Renal cortex interstitium (tissue), 11 donors: ENCODE measurements around the gene SYNGR3. TPM values are rescaled to one million over a fixed set of nuclear protein-coding genes. Genes with fewer than 3 reads are reported as not detected.
A peak's percentile ranks its signal among the peaks of the same experiment; 100 is the strongest.

Experiments
- DNase-seq, 11 donors: peaks; one replicate each; pipeline ENCODE4 v3.0.0-alpha.2; 2013; ENCODE audit warnings: low read depth in 9 of 11, low spot score in 4 of 11; ENCODE audit errors: extremely low read depth in 1 of 11
- polyA plus RNA-seq, 3 donors: library from polyadenylated mRNA; unstranded; fragments of 120-200 nt; gene quantifications; one replicate each; pipeline ENCODE4 v1.2.1, GENCODE V29; 2013; ENCODE audit not compliant: insufficient read length in 3 of 3

SYNGR3 gene
- polyA plus RNA-seq, 3 donors = 1.6 to 2.6 (median 1.9) TPM

- DNase-seq = no peak
Observed at GRCh38 chr16:2019921-2020831, 30.4 kb downstream of the SYNGR3 start.

GRCh38 chr16:2022723-2023091, 32.9 kb downstream of the SYNGR3 start:
- DNase-seq = no peak

GRCh38 chr16:2023092-2024031, 33.6 kb downstream of the SYNGR3 start:
- DNase-seq = peak in 7 of 11 donors; percentile 83 to 90 (median 88)

- no peak for DNase-seq
Observed at GRCh38 chr16:2024032-2024420, 34.3 kb downstream of the SYNGR3 start.

DNA sequence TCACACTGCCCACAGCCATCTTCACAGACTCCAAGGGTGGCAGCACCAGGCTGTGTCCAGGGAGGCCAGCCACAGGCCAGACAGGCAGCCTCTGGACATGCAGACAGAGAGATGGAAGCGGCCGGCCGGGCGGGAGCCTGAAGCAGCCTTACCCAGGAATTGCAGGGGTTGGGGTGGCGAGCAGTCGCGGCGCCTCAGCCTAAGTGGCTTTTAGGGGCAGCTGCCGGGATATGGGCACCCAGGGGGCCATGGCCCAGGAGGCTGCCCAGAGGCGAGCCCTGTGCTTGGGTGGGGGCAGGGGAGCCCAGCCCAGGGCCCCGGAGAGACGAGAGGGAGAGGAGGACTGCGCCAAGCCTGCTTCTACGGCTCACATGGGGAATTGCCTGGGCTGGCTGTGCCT, 35.5 kb downstream of the SYNGR3 start:
- no peak for DNase-seq

DNA sequence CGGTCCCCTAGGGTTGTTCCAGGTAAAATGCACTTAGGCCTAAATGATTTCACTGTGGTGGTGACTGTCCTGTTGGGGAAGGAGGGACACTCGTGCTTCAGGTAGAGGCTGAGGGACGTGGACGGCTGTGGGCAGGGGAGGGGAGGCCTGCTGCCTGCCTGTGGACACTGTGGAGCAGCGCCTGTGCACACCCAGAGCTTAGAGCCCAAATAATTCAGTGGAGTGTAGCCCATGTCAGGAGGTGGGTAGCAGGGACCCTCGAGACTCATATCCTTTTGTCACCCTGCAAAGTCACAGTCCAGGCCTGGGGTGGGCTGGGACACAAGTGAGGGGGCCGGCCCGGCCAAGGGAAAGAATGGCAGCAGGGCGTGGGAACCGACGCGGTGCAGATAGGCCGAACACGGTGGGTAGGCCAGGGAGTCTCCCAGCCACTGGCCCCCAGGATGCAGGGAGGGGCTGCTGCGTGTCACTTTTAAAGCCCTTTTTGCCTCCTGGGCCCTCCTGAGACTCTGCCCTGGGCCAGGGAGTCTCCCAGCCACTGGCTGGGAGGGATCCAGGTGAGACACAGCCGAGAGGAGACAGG, 36.2 kb downstream of the SYNGR3 start:
- no peak for DNase-seq

- no peak for DNase-seq
Observed at GRCh38 chr16:2026461-2027023, 36.8 kb downstream of the SYNGR3 start, which contains the start of gene NHERF2. Gene NHERF2 (plus strand): TSS chr16:2026902. CDS start chr16:2027006, 104 bp downstream.

GRCh38 chr16:2027024-2028010, 37.5 kb downstream of the SYNGR3 start:
- no peak for DNase-seq

DNA sequence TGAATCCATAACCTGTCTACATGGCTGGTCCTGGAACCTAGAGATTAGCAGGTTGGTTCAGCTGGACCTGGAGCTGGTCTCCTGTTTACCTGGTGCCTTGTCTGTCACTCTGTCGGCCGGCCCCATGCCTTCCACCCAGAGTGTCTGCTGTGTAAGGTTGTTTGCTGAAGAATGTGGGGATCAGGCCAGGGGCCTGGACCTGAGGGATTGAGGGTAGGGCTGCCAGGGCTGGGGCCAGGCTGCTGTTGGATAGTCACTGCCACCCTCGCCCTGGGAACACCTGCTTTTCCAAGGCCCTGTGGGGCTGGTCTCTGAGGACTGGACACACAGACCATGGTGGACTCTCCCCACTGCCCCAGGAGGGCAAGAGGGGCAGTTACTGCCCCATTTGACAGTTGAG, 38.4 kb downstream of the SYNGR3 start:
- no peak for DNase-seq

DNA sequence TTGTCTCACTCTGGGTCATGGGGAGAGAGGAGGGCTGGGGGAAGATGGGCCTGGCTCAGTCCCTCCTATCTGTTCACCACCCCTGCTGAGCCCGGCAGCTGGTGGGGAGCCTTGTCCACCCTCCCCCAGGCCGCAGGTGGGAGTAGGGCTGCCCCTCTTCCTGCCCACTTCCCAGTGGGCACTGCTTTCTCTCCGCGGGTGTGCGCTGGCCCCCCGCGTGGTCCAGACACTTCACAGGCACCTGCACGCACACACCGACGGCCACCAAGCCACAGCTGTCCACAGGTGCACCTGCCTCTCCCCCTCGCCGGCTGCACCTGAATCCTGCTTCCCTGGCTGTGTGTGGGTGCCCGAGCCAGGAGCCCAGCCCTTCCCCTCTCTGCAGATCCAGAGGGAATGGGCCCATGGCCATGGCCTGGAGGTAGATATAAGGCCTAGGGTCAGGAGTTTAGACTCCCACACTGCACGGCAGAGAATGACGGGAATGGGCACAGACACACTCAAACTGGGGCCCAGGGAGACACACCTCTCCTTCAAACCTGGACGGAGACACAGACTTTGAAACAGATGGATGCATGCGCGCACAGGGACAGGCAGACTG, 39.0 kb downstream of the SYNGR3 start:
- DNase-seq = no peak

GRCh38 chr16:2029350-2029749, 39.6 kb downstream of the SYNGR3 start:
- DNase-seq = no peak

DNA sequence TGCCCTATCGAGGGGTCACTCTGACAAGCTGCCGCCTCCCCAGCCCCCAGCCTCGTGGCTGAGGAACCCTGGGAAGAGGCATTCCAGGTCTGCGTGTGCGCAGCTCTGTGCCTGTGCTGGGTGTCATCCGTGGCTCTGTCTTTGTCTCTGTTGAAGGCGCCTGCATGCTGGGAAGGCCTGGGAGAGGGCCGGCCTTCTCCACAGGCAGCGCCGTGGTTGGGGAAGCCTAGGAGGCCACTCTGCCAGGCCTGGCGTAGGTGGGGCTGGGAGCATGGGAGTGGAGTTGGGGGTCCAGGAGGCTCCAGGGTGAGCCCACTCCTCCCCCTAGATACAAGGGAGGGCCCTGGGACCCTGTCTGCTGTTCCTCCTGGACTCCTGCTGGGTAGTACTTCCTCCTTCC, 40.3 kb downstream of the SYNGR3 start:
- no peak for DNase-seq

DNA sequence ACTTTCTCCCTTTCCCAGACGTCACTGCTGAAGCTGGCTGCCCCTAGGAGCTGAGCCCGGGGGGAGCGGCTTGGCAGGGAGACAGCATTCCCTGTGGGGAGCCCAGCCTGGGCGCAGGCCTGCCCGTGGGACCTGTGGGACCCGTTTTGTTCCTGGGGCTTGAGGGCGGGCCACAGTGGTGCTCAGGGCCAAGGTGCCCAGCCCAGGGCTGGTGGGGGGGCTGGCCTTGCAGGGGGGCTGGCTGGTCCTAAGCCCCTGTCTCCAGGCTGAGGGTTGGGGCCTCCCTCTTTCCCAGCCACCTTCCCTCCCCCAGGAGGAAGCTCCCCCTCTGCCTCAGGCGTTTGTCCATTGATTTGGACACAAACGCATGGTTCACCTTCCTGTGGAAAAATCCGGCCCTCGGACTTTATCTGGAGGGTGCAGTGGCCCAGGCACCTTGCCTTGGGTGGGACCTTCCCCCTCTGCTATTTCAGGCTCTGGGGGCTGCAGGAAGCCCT, 41.4 kb downstream of the SYNGR3 start:
- no peak for DNase-seq

- DNase-seq = no peak
Observed at GRCh38 chr16:2032285-2033056, 42.7 kb downstream of the SYNGR3 start.

DNA sequence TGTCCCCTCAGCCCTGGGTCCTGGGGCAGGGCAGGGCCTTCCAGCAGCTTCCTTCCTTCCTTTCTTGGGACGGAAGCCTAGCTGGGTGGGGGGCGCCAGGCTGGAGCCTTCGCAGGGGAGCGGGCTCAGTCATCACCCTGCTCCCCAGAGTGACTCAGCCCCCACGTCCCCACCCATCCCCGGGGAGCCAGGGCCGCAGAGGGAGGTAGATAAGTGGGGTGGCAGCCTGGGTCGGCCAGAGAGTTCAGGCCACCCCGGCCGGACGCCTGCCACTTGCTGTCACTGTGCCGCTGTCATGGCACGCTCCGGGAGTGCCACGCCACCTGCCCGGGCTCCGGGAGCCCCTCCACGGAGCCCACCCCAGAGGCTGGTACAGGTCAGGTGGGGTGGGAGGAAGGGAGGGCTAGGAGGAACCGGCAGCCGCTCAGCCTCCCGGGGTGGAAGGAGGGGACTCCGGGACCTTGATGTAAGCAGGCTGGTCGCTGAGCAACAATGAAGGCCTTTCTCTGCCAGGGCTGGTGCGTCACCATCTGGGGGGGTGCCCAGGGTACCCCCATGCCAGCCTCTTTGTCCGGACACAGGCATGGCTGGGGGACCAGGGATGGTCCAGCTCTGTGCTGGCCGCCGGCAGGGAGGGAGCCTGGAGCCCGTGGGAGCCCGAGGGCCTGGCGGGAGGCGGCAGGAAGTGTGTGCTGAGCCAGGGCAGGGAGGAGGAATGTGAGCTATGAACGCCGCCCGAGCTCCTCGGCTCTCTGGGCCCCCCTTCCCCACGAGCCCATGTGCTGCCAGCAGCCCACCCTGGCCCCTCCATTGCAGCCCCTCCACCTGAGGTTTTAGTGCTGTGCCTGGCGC, 43.5 kb downstream of the SYNGR3 start:
- DNase-seq = no peak
